ENCODE results near the gene H19.

The H19 gene

GRCh38 chr11:1963864-1964263, 33.8 kb downstream of the H19 start:
- no peak for DNase-seq
- CTCF ChIA-PET: interaction anchor here (1.1 to 3.1 kb wide), 3 partner anchors 9 to 187 kb away, joined by 3 to 16 read pairs (median 4); no protein-coding TSS in a partner anchor
- Histone ChIP-seq H3K9me3 (ENCODE audit: control extremely low read depth in 1 of 5, control insufficient read depth in 4 of 5, insufficient read depth in 2 of 5, low read depth in 1 of 5, low read length in 4 of 5) (no peaks in the 10 kb centered on the region), H3K4me3 (ENCODE audit: control insufficient read depth in 1 of 7, extremely low read depth in 1 of 7, insufficient read depth in 4 of 7, low read depth in 2 of 7, low read length in 6 of 7) (no peak overlapping the region), H3K27me3 (replicated peaks in 2 of 5; ENCODE audit: control insufficient read depth in 4 of 5, insufficient read depth in 5 of 5, low read length in 4 of 5) (no peaks in the 10 kb centered on the region), H3K4me1 (ENCODE audit: control extremely low read depth in 1 of 4, control insufficient read depth in 4 of 4, insufficient read depth in 4 of 4, low read length in 3 of 4) (no peaks in the 10 kb centered on the region), H3K36me3 (ENCODE audit: control insufficient read depth in 4 of 4, insufficient read depth in 4 of 4, low read length in 3 of 4) (no peaks in the 10 kb centered on the region), H3K27ac (ENCODE audit: insufficient read depth in 1 of 2, low read depth in 1 of 2, low read length in 2 of 2, poor library complexity in 1 of 2, severe bottlenecking in 2 of 2) (no peak overlapping the region)
- POLR2A ChIA-PET: no interaction called here
- no CpG with 5 or more reads among the region's 20 CpGs for WGBS (ENCODE audit: insufficient coverage)

- ChIA-PET POLR2A (no interaction called here), CTCF (interaction anchor here (1.4 to 3.5 kb wide), 2 partner anchors 127 to 191 kb away, joined by 3 to 13 read pairs; no protein-coding TSS in a partner anchor)
- no CpG with 5 or more reads among the region's 17 CpGs for WGBS (ENCODE audit: insufficient coverage)
- Histone ChIP-seq H3K36me3 (ENCODE audit: control insufficient read depth in 4 of 4, insufficient read depth in 4 of 4, low read length in 3 of 4) (no peaks in the 10 kb centered on the region), H3K4me1 (ENCODE audit: control extremely low read depth in 1 of 4, control insufficient read depth in 4 of 4, insufficient read depth in 4 of 4, low read length in 3 of 4) (no peaks in the 10 kb centered on the region), H3K27me3 (replicated peaks in 2 of 5; ENCODE audit: control insufficient read depth in 4 of 5, insufficient read depth in 5 of 5, low read length in 4 of 5) (no peaks in the 10 kb centered on the region), H3K9me3 (ENCODE audit: control extremely low read depth in 1 of 5, control insufficient read depth in 4 of 5, insufficient read depth in 2 of 5, low read depth in 1 of 5, low read length in 4 of 5) (no peaks in the 10 kb centered on the region), H3K27ac (ENCODE audit: insufficient read depth in 1 of 2, low read depth in 1 of 2, low read length in 2 of 2, poor library complexity in 1 of 2, severe bottlenecking in 2 of 2) (no peak overlapping the region), H3K4me3 (ENCODE audit: control insufficient read depth in 1 of 7, extremely low read depth in 1 of 7, insufficient read depth in 4 of 7, low read depth in 2 of 7, low read length in 6 of 7) (no peak overlapping the region)
- no peak for DNase-seq
Measured at GRCh38 chr11:1959786-1960185, 37.9 kb downstream of the H19 start.

- H3K9me3 ChIP-seq (ENCODE audit: control extremely low read depth in 1 of 5, control insufficient read depth in 4 of 5, insufficient read depth in 2 of 5, low read depth in 1 of 5, low read length in 4 of 5): no peaks in the 10 kb centered on the region
- H3K4me1 ChIP-seq (ENCODE audit: control extremely low read depth in 1 of 4, control insufficient read depth in 4 of 4, insufficient read depth in 4 of 4, low read length in 3 of 4): no peaks in the 10 kb centered on the region
- POLR2A ChIA-PET: no interaction called here
- no peak overlapping the region for H3K4me3 ChIP-seq (ENCODE audit: control insufficient read depth in 1 of 7, extremely low read depth in 1 of 7, insufficient read depth in 4 of 7, low read depth in 2 of 7, low read length in 6 of 7)
- CTCF ChIA-PET: interaction anchor here (0.9 to 1.0 kb wide), 3 partner anchors 82 to 264 kb away, joined by 3 read pairs; no protein-coding TSS in a partner anchor
- no peaks in the 10 kb centered on the region for H3K36me3 ChIP-seq (ENCODE audit: control insufficient read depth in 4 of 4, insufficient read depth in 4 of 4, low read length in 3 of 4)
- no peaks in the 10 kb centered on the region for H3K27me3 ChIP-seq (replicated peaks in 2 of 5; ENCODE audit: control insufficient read depth in 4 of 5, insufficient read depth in 5 of 5, low read length in 4 of 5)
- H3K27ac ChIP-seq (ENCODE audit: insufficient read depth in 1 of 2, low read depth in 1 of 2, low read length in 2 of 2, poor library complexity in 1 of 2, severe bottlenecking in 2 of 2): no peak overlapping the region
- no CpG with 5 or more reads among the region's 18 CpGs for WGBS (ENCODE audit: insufficient coverage)
- DNase-seq: no peak
Measured at GRCh38 chr11:1958367-1958766, 39.3 kb downstream of the H19 start.

- no peaks in the 10 kb centered on the region for H3K27me3 ChIP-seq (replicated peaks in 2 of 5; ENCODE audit: control insufficient read depth in 4 of 5, insufficient read depth in 5 of 5, low read length in 4 of 5)
- CTCF ChIA-PET: interaction anchor here (0.9 to 5.2 kb wide), 9 partner anchors 11 to 198 kb away, joined by 3 to 44 read pairs (median 5); partner anchors contain the start of gene H19
- H3K27ac ChIP-seq (ENCODE audit: insufficient read depth in 1 of 2, low read depth in 1 of 2, low read length in 2 of 2, poor library complexity in 1 of 2, severe bottlenecking in 2 of 2): no peak overlapping the region
- no peaks in the 10 kb centered on the region for H3K36me3 ChIP-seq (ENCODE audit: control insufficient read depth in 4 of 4, insufficient read depth in 4 of 4, low read length in 3 of 4)
- POLR2A ChIA-PET: no interaction called here
- no peak overlapping the region for H3K4me3 ChIP-seq (ENCODE audit: control insufficient read depth in 1 of 7, extremely low read depth in 1 of 7, insufficient read depth in 4 of 7, low read depth in 2 of 7, low read length in 6 of 7)
- H3K4me1 ChIP-seq (ENCODE audit: control extremely low read depth in 1 of 4, control insufficient read depth in 4 of 4, insufficient read depth in 4 of 4, low read length in 3 of 4): no peaks in the 10 kb centered on the region
- H3K9me3 ChIP-seq (ENCODE audit: control extremely low read depth in 1 of 5, control insufficient read depth in 4 of 5, insufficient read depth in 2 of 5, low read depth in 1 of 5, low read length in 4 of 5): no peaks in the 10 kb centered on the region
- no CpG with 5 or more reads among the region's 23 CpGs for WGBS (ENCODE audit: insufficient coverage)
- peak in 2 of 3 donors; percentile 17 to 28 for DNase-seq
Measured at GRCh38 chr11:1953489-1954266, 44.0 kb downstream of the H19 start.

GRCh38 chr11:1952806-1953482, 44.7 kb downstream of the H19 start:
- no peak for DNase-seq
- ChIA-PET POLR2A (no interaction called here), CTCF (interaction anchor here (1.2 to 5.2 kb wide), 5 partner anchors 44 to 199 kb away, joined by 3 to 44 read pairs (median 4); partner anchors contain the start of gene H19)
- Histone ChIP-seq H3K4me1 (ENCODE audit: control extremely low read depth in 1 of 4, control insufficient read depth in 4 of 4, insufficient read depth in 4 of 4, low read length in 3 of 4) (no peaks in the 10 kb centered on the region), H3K4me3 (ENCODE audit: control insufficient read depth in 1 of 7, extremely low read depth in 1 of 7, insufficient read depth in 4 of 7, low read depth in 2 of 7, low read length in 6 of 7) (no peak overlapping the region), H3K27me3 (replicated peaks in 2 of 5; ENCODE audit: control insufficient read depth in 4 of 5, insufficient read depth in 5 of 5, low read length in 4 of 5) (no peaks in the 10 kb centered on the region), H3K27ac (ENCODE audit: insufficient read depth in 1 of 2, low read depth in 1 of 2, low read length in 2 of 2, poor library complexity in 1 of 2, severe bottlenecking in 2 of 2) (no peak overlapping the region), H3K9me3 (ENCODE audit: control extremely low read depth in 1 of 5, control insufficient read depth in 4 of 5, insufficient read depth in 2 of 5, low read depth in 1 of 5, low read length in 4 of 5) (no peaks in the 10 kb centered on the region), H3K36me3 (ENCODE audit: control insufficient read depth in 4 of 4, insufficient read depth in 4 of 4, low read length in 3 of 4) (no peaks in the 10 kb centered on the region)
- no CpG with 5 or more reads among the region's 29 CpGs for WGBS (ENCODE audit: insufficient coverage)

GRCh38 chr11:1949922-1950321, 47.7 kb downstream of the H19 start:
- ChIA-PET POLR2A (no interaction called here), CTCF (interaction anchor here (1.3 to 4.7 kb wide), 13 partner anchors 18 to 207 kb away, joined by 3 to 38 read pairs (median 6); partner anchors contain the start of genes H19 and TNNI2)
- Histone ChIP-seq H3K36me3 (ENCODE audit: control insufficient read depth in 4 of 4, insufficient read depth in 4 of 4, low read length in 3 of 4) (no peaks in the 10 kb centered on the region), H3K4me3 (ENCODE audit: control insufficient read depth in 1 of 7, extremely low read depth in 1 of 7, insufficient read depth in 4 of 7, low read depth in 2 of 7, low read length in 6 of 7) (no peak overlapping the region), H3K27me3 (replicated peaks in 2 of 5; ENCODE audit: control insufficient read depth in 4 of 5, insufficient read depth in 5 of 5, low read length in 4 of 5) (no peaks in the 10 kb centered on the region), H3K4me1 (ENCODE audit: control extremely low read depth in 1 of 4, control insufficient read depth in 4 of 4, insufficient read depth in 4 of 4, low read length in 3 of 4) (no peaks in the 10 kb centered on the region), H3K9me3 (ENCODE audit: control extremely low read depth in 1 of 5, control insufficient read depth in 4 of 5, insufficient read depth in 2 of 5, low read depth in 1 of 5, low read length in 4 of 5) (no peaks in the 10 kb centered on the region), H3K27ac (ENCODE audit: insufficient read depth in 1 of 2, low read depth in 1 of 2, low read length in 2 of 2, poor library complexity in 1 of 2, severe bottlenecking in 2 of 2) (no peak overlapping the region)
- WGBS (ENCODE audit: insufficient coverage): no CpG with 5 or more reads among the region's 15 CpGs
- no peak for DNase-seq

- no peak overlapping the region for H3K4me3 ChIP-seq (ENCODE audit: control insufficient read depth in 1 of 7, extremely low read depth in 1 of 7, insufficient read depth in 4 of 7, low read depth in 2 of 7, low read length in 6 of 7)
- H3K27me3 ChIP-seq (replicated peaks in 2 of 5; ENCODE audit: control insufficient read depth in 4 of 5, insufficient read depth in 5 of 5, low read length in 4 of 5): no peaks in the 10 kb centered on the region
- ChIA-PET CTCF (interaction anchor here (0.9 to 4.7 kb wide), 13 partner anchors 18 to 203 kb away, joined by 3 to 38 read pairs (median 8); partner anchors contain the start of genes H19 and TNNI2), POLR2A (interaction anchor here (0.9 to 1.0 kb wide), 2 partner anchors 59 to 60 kb away, joined by 3 to 5 read pairs; no protein-coding TSS in a partner anchor)
- WGBS (ENCODE audit: insufficient coverage): no CpG with 5 or more reads among the region's 6 CpGs
- no peak for DNase-seq
- no peaks in the 10 kb centered on the region for H3K4me1 ChIP-seq (ENCODE audit: control extremely low read depth in 1 of 4, control insufficient read depth in 4 of 4, insufficient read depth in 4 of 4, low read length in 3 of 4)
- no peak overlapping the region for H3K27ac ChIP-seq (ENCODE audit: insufficient read depth in 1 of 2, low read depth in 1 of 2, low read length in 2 of 2, poor library complexity in 1 of 2, severe bottlenecking in 2 of 2)
- H3K36me3 ChIP-seq (ENCODE audit: control insufficient read depth in 4 of 4, insufficient read depth in 4 of 4, low read length in 3 of 4): no peaks in the 10 kb centered on the region
- no peaks in the 10 kb centered on the region for H3K9me3 ChIP-seq (ENCODE audit: control extremely low read depth in 1 of 5, control insufficient read depth in 4 of 5, insufficient read depth in 2 of 5, low read depth in 1 of 5, low read length in 4 of 5)
Measured at GRCh38 chr11:1949302-1949701, 48.3 kb downstream of the H19 start.

All from common myeloid progenitor, CD34-positive (primary cell).